Measurements from ENCODE around the gene EDEM1.

DNA sequence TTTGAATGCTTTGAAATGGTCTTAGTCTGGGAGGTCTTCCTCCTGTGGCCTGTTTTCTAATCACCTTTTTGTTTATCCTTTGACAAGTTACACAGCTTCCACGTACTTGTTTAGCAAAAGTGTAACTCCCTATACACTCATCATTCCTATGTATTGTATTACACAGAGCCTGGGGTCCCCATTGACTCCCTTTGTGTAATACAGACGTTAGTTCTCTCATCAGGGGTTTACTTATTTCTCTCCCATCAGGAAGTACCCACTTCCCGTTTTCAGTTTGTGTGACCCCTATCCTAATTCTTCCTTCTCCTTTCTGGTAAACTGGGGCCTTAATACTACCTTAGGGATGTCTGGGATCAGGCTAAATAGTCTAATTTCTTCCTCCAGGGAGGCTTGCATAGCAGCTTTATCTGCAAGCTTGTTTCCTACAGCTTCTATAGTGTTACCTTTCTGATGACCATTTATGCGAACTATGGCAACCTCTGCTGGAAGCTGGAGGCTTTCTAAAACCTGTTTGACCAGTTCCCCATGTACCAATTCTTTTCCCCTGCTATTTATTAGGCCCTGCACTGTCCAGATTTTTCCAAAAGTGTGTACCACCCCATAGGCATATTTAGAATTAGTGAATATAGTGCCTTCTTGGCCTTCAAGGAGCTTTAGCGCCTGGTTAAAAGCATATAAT is 43.1 kb upstream of the EDEM1 start:
- TF ChIP-seq, protein P1, sequence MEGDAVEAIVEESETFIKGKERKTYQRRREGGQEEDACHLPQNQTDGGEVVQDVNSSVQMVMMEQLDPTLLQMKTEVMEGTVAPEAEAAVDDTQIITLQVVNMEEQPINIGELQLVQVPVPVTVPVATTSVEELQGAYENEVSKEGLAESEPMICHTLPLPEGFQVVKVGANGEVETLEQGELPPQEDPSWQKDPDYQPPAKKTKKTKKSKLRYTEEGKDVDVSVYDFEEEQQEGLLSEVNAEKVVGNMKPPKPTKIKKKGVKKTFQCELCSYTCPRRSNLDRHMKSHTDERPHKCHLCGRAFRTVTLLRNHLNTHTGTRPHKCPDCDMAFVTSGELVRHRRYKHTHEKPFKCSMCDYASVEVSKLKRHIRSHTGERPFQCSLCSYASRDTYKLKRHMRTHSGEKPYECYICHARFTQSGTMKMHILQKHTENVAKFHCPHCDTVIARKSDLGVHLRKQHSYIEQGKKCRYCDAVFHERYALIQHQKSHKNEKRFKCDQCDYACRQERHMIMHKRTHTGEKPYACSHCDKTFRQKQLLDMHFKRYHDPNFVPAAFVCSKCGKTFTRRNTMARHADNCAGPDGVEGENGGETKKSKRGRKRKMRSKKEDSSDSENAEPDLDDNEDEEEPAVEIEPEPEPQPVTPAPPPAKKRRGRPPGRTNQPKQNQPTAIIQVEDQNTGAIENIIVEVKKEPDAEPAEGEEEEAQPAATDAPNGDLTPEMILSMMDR (conservative IDR thresholded peaks at IDR 0.05 in 1 of 2, IDR thresholded peaks at IDR 0.05 in 1 of 2; ENCODE audit: extremely low read depth in 1 of 2, insufficient read depth in 1 of 2, low read depth in 1 of 2, low read length in 2 of 2), result no peak
- TF ChIP-seq EZH2 (IDR thresholded peaks at IDR 0.05; ENCODE audit: borderline replicate concordance, low read length), result no peak

Measured in mammary epithelial cell (primary cell).